Measurements from ENCODE around the gene NUDT3.

DNA sequence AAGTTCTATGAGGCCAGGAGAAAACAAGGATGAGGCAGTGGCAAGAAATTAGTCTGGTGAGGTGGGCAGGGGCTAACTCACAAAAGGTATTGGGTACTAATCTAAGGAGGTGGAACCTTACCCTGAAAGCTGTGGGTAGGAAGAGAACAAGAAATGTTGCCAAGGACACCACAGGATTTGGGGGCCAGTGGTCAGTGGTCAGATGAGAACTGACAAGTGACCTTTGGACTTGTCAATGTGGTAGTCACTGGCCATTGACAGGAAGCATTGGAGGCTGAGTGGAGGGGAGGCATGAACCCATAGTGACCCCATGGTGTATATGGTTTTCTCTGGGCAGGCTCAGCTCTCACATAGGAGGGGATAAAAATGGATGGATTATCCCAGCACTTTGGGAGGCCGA is 118.3 kb downstream of the NUDT3 start:
- TF ChIP-seq, protein P1, sequence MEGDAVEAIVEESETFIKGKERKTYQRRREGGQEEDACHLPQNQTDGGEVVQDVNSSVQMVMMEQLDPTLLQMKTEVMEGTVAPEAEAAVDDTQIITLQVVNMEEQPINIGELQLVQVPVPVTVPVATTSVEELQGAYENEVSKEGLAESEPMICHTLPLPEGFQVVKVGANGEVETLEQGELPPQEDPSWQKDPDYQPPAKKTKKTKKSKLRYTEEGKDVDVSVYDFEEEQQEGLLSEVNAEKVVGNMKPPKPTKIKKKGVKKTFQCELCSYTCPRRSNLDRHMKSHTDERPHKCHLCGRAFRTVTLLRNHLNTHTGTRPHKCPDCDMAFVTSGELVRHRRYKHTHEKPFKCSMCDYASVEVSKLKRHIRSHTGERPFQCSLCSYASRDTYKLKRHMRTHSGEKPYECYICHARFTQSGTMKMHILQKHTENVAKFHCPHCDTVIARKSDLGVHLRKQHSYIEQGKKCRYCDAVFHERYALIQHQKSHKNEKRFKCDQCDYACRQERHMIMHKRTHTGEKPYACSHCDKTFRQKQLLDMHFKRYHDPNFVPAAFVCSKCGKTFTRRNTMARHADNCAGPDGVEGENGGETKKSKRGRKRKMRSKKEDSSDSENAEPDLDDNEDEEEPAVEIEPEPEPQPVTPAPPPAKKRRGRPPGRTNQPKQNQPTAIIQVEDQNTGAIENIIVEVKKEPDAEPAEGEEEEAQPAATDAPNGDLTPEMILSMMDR (IDR thresholded peaks at IDR 0.05): no peak
- TF ChIP-seq POLR2A (IDR thresholded peaks at IDR 0.05) (no peak), EP300 (IDR thresholded peaks at IDR 0.05) (no peak)

All from ovary (tissue), 3 donors.